ELR (cell line): Measurements from ENCODE around the gene IRX4.

Experiments used
- DNase-seq: peaks from one replicate; pipeline ENCODE4 v3.0.0-alpha.2; 2015; ENCODE audit warnings: low read depth

IRX4 gene

GRCh38 chr5:1836176-1836890, 46.4 kb downstream of the IRX4 start:
- DNase-seq: no peak

GRCh38 chr5:1835431-1835830, 47.3 kb downstream of the IRX4 start:
- no peak for DNase-seq

GRCh38 chr5:1834721-1835429, 47.9 kb downstream of the IRX4 start:
- DNase-seq: no peak

GRCh38 chr5:1834022-1834551, 48.6 kb downstream of the IRX4 start:
- DNase-seq: no peak

GRCh38 chr5:1833264-1834021, 49.3 kb downstream of the IRX4 start:
- DNase-seq: no peak

- no peak for DNase-seq
Measured at GRCh38 chr5:1832511-1833250, 50.0 kb downstream of the IRX4 start.

GRCh38 chr5:1831677-1832313, 50.9 kb downstream of the IRX4 start:
- no peak for DNase-seq

- DNase-seq: no peak
Measured at GRCh38 chr5:1831257-1831656, 51.5 kb downstream of the IRX4 start.

GRCh38 chr5:1830571-1831228, 52.0 kb downstream of the IRX4 start:
- DNase-seq: no peak

GRCh38 chr5:1827886-1828397, 54.8 kb downstream of the IRX4 start:
- DNase-seq: no peak
